Hematopoietic multipotent progenitor cell treated with erythropoietin and hydrocortisone succinate and interleukin-3 and kit ligand, for 4 days (in vitro differentiated cells): ENCODE data around the gene RIPK1.
"Not testable (repeated sequence)": the region's sequence is repeated elsewhere in the genome, so short reads cannot be mapped to it uniquely, and the experiment has no call there.

ENCODE experiments used
- DNase-seq: peaks from one replicate; pipeline ENCODE4 v3.0.0-alpha.2; 2015

Gene RIPK1

GRCh38 chr6:3068329-3069214, at the start of gene RIPK1:
RIPK1 (plus strand) TSS chr6:3068494; CDS start chr6:3076824, 8,330 bp downstream.
- DNase-seq, result peak; percentile 95

DNA sequence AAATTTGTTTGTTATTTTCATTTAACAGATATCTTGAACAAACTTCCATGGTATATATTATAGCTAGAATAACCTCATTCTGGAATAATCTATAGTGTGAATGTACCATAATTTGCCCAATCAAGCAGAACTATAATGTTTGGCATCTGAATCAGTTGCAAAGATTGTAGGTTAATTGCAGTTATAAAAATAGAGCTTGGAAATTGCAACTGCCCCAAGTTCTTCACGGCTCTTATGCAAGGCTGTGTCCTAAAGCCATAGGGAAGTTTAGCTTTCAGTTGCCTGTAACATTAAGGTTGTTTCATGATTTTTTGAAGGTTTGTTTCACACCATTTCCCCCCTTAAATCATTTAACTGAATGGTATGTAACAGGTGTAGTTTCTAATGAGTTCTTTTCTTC, 49.2 kb upstream of the RIPK1 start:
- no peak for DNase-seq

DNA sequence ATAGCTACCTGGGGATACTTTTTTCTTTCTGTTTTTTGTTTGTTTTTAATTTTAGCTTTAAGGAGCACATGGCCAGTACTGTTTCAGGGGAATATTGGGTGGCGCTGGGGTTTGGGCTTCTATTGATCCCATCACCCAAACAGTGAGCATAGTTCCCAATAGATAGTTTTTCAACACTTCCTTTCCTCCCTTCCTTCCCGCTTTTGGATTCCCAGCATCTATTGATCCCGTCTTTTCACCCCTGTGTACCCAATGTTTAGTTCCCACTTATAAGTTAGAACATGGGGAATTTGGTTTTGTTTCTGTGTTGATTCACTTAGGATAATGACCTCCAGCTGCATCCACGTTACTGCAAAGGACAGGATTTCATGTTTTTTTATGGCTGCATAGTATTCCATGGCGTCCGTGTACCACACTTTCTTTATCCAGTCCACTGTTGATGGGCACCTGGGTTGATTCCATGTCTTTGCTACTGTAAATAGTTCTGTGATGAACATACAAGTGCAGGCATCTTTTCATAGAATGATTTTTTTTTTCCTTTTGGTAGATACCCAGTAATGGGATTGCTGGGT, 48.5 kb upstream of the RIPK1 start:
- DNase-seq, result no peak

DNA sequence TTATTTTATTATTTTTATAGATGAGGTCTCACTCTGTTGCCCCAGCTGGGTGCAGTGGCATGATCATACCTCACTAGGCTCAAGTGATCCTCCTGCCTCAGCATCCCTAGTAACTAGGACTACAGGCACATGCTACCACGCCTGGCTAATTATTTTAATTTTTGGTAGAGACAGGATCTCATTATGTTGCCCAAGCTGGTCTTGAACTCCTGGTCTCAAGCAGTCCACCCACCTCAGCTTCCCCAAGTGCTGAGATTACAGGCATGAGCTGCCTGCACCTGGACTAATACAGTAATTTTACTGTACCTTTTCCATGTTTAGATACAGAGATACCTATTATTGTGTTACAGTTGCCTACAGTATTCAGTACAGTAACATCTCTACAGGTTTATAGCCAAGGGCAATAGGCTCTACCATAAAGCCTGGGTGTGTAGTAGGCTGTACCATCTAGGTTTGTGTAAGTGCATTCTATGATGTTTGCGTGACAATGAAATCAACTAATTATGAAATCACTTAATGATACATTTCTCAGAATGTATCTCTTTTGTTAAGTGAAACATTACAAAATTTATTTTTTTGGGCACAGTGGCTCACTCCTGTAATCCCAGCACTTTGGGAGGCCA, 47.2 kb upstream of the RIPK1 start:
- not testable (repeated sequence) for DNase-seq

DNA sequence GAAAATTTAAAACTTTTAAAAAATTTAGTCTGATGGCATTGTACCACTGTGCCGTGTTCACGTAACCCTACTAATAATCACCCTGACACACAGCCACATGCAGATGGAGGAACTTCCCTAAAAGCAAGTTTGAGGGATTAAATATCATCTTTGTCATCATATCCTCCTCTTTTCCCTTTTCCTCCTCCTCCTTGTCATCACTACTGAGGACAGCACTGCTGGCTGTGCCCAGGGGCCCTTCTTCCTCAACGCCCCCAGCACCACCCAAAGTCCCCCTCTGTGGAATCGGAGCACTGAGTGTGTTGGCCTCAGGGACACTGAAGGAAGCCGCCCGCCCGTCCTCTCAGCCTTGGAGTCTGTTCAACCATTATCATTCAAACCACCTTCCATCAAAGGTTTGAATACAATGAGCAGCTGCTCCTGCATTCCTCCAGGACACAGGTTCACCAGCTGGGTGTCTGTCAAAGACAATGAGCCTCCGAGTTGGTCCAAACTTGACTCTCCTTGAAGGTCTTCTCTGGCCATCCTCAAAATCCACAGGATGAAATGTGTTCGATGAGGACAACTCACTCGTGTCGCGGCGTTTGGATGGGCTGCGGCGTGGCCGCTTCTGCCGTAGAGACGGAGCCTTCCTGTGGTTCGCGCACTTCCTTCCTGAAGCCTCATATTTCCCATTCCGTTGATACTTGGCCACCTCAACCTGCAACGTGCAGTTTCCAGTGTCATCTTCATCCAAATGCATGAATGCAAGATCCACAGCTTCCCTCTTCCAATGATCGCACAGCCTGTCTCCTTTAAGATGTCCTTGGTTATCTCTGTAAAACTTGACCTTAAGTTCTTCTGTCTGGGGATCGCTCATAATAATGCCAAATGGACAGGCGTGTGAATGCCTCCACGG, 45.3 kb upstream of the RIPK1 start:
- DNase-seq, result peak; percentile 65

DNA sequence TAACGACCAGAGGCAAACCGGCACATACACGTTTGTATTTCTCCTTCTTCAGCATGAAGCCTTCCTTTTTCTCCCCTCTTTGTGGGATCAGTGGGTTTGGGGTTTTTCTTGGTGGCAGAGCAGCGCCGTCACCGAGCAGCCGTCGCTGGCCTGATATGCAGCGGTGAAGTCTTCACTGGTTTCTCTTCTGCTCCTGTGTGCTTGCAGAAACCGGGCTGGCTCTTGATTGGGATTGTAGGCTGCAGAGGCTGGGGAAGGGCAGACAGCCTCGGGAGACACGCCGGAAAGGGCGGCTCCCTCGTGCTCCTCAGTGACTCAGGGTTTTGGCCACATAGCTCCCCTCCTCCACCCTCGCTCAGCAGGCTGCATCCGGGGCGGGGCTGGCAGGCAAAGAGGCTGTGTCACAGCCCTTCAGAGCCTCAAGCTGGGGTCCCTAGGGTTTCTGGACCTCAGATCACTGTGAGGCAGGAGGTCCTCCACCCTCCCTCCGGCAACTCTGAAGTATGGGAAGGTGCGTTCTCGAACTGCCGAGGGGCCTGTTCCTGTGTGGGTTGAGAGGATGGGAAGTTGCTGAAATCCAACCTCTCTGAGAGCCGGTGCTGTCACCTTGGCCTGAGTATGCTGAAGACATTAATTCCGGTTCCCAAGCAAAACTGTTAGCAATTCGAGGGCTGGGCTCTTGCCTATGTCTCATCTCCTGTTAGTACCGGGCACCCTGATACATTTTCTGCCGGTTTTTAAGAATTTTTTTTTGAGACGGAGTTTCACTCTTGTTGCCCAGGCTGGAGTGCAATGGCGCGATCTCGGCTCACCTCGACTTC, 44.4 kb upstream of the RIPK1 start:
- peak; percentile 99 for DNase-seq

DNA sequence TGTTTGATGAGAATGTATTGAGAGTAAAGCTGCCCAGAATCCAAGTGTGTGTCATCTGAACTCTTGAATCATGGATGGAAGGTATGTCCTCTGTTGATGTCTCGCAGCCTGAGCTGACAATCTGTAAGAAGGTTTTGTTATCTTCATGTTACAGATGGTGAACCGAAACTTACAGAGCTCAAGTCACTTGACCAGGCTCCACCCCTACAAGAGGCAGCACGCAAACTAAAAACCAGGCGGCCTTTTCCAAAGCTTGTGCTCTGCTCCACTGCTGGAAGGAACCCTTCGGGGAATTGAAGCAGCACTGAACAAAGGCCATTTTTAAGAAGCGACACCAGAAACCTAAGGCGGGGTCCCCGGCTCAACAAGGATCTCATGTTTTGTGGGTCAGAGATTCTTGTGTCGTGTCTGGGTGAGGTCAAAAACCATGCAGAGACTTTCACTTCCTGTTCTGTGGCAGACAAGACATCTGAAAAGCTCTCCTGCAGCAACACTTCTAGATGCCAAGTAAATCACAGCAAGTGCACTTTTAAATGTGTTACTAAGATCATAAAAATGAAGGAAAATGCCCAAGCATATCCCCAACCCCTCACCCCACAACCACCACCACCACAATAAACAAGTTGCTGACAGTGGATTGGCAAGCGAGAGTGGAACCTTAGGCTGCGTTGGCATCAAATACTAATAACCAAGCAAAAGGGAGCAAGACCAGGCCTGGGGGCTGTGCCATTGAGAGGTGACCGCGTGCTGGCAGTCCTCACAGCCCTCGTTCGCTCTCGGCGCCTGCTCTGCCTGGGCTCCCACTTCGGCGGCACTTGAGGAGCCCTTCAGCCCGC, 41.3 kb upstream of the RIPK1 start:
- peak; percentile 82 for DNase-seq

GRCh38 chr6:3028156-3028555, 40.1 kb upstream of the RIPK1 start:
- DNase-seq, result not testable (repeated sequence)

DNA sequence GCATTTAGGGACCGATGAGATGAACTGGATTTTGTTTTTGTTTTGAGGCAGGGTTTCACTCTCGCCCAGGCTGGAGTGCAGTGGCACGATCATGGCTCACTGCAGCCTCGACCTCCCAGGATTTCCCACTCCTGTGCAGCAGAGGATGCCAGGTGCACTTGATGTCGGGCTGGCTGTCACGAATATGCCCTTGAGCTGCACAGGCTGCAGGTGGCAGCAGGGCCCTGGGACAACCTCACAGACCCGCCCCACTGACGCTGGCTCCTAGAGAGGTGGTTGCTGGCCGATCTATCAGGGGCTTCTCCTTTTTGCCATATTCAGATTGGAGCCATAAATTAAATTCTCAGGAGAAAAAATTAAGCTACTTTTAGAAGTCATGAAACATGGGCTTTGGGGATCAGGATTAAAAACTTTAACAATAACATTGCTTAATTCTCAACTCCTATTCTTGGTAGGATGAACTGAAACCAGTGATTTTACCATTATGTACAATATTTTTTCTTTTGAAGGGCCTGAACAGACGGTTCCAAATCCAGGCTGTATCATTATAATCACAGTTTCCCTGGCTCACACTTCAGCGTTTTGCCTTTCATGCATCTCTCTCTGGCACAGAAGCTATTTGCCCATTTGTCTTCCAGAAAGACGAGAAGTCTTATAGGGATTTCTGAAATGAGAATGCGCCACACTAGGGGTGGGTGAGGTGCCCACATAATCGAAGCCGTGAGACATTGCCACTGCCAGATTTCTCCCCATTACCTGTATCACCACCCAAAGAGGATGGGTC, 36.2 kb upstream of the RIPK1 start:
- no peak for DNase-seq

- no peak for DNase-seq
Measured at GRCh38 chr6:3032986-3033385, 35.3 kb upstream of the RIPK1 start.

- no peak for DNase-seq
Measured at GRCh38 chr6:3033652-3034051, 34.6 kb upstream of the RIPK1 start.

GRCh38 chr6:3035397-3035796, 32.9 kb upstream of the RIPK1 start:
- DNase-seq, result no peak

- no peak for DNase-seq
Measured at GRCh38 chr6:3036861-3037637, 31.2 kb upstream of the RIPK1 start.

GRCh38 chr6:3037638-3038365, 30.5 kb upstream of the RIPK1 start:
- DNase-seq, result no peak

GRCh38 chr6:3039384-3039783, 28.9 kb upstream of the RIPK1 start:
- DNase-seq, result no peak

DNA sequence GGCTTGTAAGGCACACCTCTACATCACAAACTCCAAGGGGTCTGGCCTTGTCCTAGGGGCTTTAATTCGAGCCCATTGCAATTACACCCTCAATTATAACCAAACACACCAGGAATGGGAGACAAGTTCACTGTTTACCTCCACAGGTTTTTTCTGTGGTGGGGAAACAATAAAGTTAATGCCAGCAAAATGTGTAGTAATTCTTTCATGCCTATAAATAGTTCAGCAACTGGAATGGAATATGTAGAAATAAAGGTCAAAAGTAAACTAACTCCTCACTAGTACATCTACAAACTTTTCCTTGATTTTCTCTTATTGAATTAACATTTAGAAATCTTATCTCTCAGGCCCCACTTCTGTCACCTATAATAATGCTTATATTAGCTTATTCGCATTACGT, 27.1 kb upstream of the RIPK1 start:
- DNase-seq, result no peak

GRCh38 chr6:3041606-3042005, 26.7 kb upstream of the RIPK1 start:
- no peak for DNase-seq

GRCh38 chr6:3045369-3045768, 22.9 kb upstream of the RIPK1 start:
- DNase-seq, result no peak

GRCh38 chr6:3045777-3046176, 22.5 kb upstream of the RIPK1 start:
- no peak for DNase-seq
